Measurements from ENCODE around the gene TMOD1. TPM values are rescaled to one million over a fixed set of nuclear protein-coding genes. Genes with fewer than 3 reads are reported as not detected.

TMOD1 gene
- total and polyA plus RNA-seq, 10 of the 15 experiments (the other 5 are each of a cell fraction or from before 2014, with no cell fraction given), result 4.0 to 44.1 (median 15.4) TPM

- no peak overlapping the region for H3K27ac ChIP-seq (ENCODE audit: control insufficient read depth, insufficient read depth)
- H4K20me1 ChIP-seq (ENCODE audit: control insufficient read depth, insufficient read depth), result no peaks in the 10 kb centered on the region
- peaks cover 21% of the 10 kb centered on the region for H3K4me1 ChIP-seq (ENCODE audit: control insufficient read depth, insufficient read depth, low read length)
- RAD21 ChIA-PET (ENCODE audit: unreplicated experiment), result no interaction called here
- no peaks in the 10 kb centered on the region for H3K9me3 ChIP-seq (replicated peaks; ENCODE audit: control insufficient read depth, insufficient read depth, low read length)
- H3K9ac ChIP-seq (ENCODE audit: control insufficient read depth, insufficient read depth, low read length), result no peak overlapping the region
- in situ Hi-C loops (cut with MboI), result no loop called here
- SMC1A ChIA-PET (ENCODE audit: uncharacterized antibody, unreplicated experiment), result no interaction called here
- H2AFZ ChIP-seq (ENCODE audit: control insufficient read depth, low read depth, low read length), result no peak overlapping the region
- no TSS peak for BruUV-seq (replicated peaks)
- no peak overlapping the region for H3K4me2 ChIP-seq (ENCODE audit: control insufficient read depth, insufficient read depth)
- H3K36me3 ChIP-seq (ENCODE audit: control insufficient read depth in 2 of 2, insufficient read depth in 2 of 2, low read length in 1 of 2), result peaks cover 0 to 6% of the 10 kb centered on the region in 2 experiments; a peak in 2 of 4 replicates
- H3K79me2 ChIP-seq (ENCODE audit: control insufficient read depth, insufficient read depth, low read length), result no peaks in the 10 kb centered on the region
- TF ChIP-seq ATF2 (IDR thresholded peaks at IDR 0.05; ENCODE audit: low read length), result no peak
- no peak for TF ChIP-seq NFYB (IDR thresholded peaks at IDR 0.05; ENCODE audit: insufficient read depth, low read depth, low read length)
- TF ChIP-seq JUND (IDR thresholded peaks at IDR 0.05; ENCODE audit: low read depth, low read length), result no peak
- TF ChIP-seq FOXM1 (IDR thresholded peaks at IDR 0.05; ENCODE audit: low read depth, low read length), result no peak
- no peak for TF ChIP-seq ASH2L (IDR thresholded peaks at IDR 0.05; ENCODE audit: borderline replicate concordance, low read depth)
- TF ChIP-seq PAX5 (IDR thresholded peaks at IDR 0.05; ENCODE audit: borderline replicate concordance, low read depth, low read length), result no peak
- DNase-seq (ENCODE audit: low read depth, low spot score) (no peak), FAIRE-seq (no peak), ATAC-seq (no peak)
- WGBS (ENCODE audit: insufficient coverage, insufficient replicate concordance, low lambda C conversion rate, missing lambda C conversion rate), result 93% methylated on average over 6 of the region's 6 CpGs
- no peaks in the 10 kb centered on the region for H3K27me3 ChIP-seq (replicated peaks in 1 of 2; ENCODE audit: control insufficient read depth in 2 of 2, insufficient read depth in 2 of 2, low read length in 1 of 2)
- POLR2A ChIA-PET, result no interaction called here
- intact Hi-C loops (cut with micrococcal nuclease; ENCODE audit: unreplicated experiment), result no loop called here
- CTCF ChIA-PET, result no interaction called here
- no peak overlapping the region for H3K4me3 ChIP-seq
Measured at GRCh38 chr9:97554566-97555075, 53.2 kb downstream of the TMOD1 start.

- ChIA-PET RAD21 (ENCODE audit: unreplicated experiment) (no interaction called here), CTCF (no interaction called here), SMC1A (ENCODE audit: uncharacterized antibody, unreplicated experiment) (no interaction called here), POLR2A (no interaction called here)
- Histone ChIP-seq H3K4me1 (ENCODE audit: control insufficient read depth, insufficient read depth, low read length) (peaks cover 26% of the 10 kb centered on the region), H3K9ac (ENCODE audit: control insufficient read depth, insufficient read depth, low read length) (no peak overlapping the region), H3K4me3 (no peak overlapping the region), H3K27ac (ENCODE audit: control insufficient read depth, insufficient read depth) (no peak overlapping the region), H3K4me2 (ENCODE audit: control insufficient read depth, insufficient read depth) (no peak overlapping the region), H3K79me2 (ENCODE audit: control insufficient read depth, insufficient read depth, low read length) (no peaks in the 10 kb centered on the region; the same call in 1 of the 2 replicates), H3K9me3 (replicated peaks; ENCODE audit: control insufficient read depth, insufficient read depth, low read length) (no peaks in the 10 kb centered on the region), H3K36me3 (ENCODE audit: control insufficient read depth in 2 of 2, insufficient read depth in 2 of 2, low read length in 1 of 2) (peaks cover 0 to 6% of the 10 kb centered on the region in 2 experiments; a peak in 3 of 4 replicates), H3K27me3 (replicated peaks in 1 of 2; ENCODE audit: control insufficient read depth in 2 of 2, insufficient read depth in 2 of 2, low read length in 1 of 2) (no peaks in the 10 kb centered on the region), H2AFZ (ENCODE audit: control insufficient read depth, low read depth, low read length) (no peak overlapping the region), H4K20me1 (ENCODE audit: control insufficient read depth, insufficient read depth) (no peaks in the 10 kb centered on the region)
- intact Hi-C loops (cut with micrococcal nuclease; ENCODE audit: unreplicated experiment) (no loop called here), in situ Hi-C loops (cut with MboI) (no loop called here)
- no TSS peak for BruUV-seq (replicated peaks)
- DNase-seq (ENCODE audit: low read depth, low spot score) (no peak), FAIRE-seq (no peak), ATAC-seq (no peak)
- WGBS (ENCODE audit: insufficient coverage, insufficient replicate concordance, low lambda C conversion rate, missing lambda C conversion rate), result 85% methylated on average over 15 of the region's 15 CpGs
- no peak for TF ChIP-seq ZBTB33 (IDR thresholded peaks at IDR 0.05)
- TF ChIP-seq SKIL (IDR thresholded peaks at IDR 0.05; ENCODE audit: low read depth, poor library complexity, severe bottlenecking), result no peak
- TF ChIP-seq EGR1 (IDR thresholded peaks at IDR 0.05; ENCODE audit: borderline replicate concordance in 1 of 2, low read depth in 2 of 2, low read length in 2 of 2), result no peak
- no peak for TF ChIP-seq JUND (IDR thresholded peaks at IDR 0.05; ENCODE audit: low read depth, low read length)
- TF ChIP-seq NFYA (IDR thresholded peaks at IDR 0.05; ENCODE audit: borderline replicate concordance, low read depth, low read length), result no peak
- no peak for TF ChIP-seq RB1 (IDR thresholded peaks at IDR 0.05; ENCODE audit: borderline replicate concordance)
- TF ChIP-seq SMAD1 (IDR thresholded peaks at IDR 0.05; ENCODE audit: low read depth, partially characterized antibody), result no peak
Measured at GRCh38 chr9:97555164-97555563, 53.7 kb downstream of the TMOD1 start.
